Measurements from ENCODE around the gene FMN1. TPM values are rescaled to one million over a fixed set of nuclear protein-coding genes. Genes with fewer than 3 reads are reported as not detected.

The FMN1 gene
- total RNA-seq, 1 donor from 2014 or later = 4.0 TPM

DNA sequence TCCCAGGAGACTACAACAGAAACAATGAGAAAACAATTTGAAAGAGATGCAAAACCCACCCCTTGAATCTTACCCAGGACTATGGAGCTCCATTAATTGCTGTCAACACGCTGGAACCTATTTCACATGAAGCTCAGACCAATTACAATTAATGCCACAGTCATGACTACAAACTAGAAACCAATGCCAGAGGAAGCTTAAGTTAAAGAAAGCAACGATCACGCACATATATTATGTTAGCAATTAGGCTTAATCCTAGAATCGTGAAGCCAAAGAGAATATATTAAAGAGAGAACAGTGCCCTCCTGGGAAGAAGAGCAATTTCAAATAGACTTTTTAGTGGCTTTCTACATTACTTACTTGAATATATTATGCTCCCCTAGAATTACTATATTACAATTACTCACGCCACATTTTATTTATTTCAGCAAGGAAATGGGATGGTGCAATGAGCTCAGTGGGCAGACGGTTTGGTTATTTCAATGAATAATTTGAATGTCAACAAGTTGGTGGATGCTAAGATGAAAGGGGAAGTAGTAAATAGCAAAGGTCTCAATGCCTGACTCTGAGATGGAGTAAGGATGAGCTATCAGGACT, 351.2 kb downstream of the FMN1 start:
- Mint-ChIP-seq H3K4me3 (ENCODE audit: unreplicated experiment) (no peak overlapping the region), H3K9me3 (ENCODE audit: low read depth) (peaks cover 2% of the 10 kb centered on the region), H3K27me3 (ENCODE audit: low read depth) (no peaks in the 10 kb centered on the region), H3K36me3 (ENCODE audit: low read depth) (no peaks in the 10 kb centered on the region), H3K27ac (ENCODE audit: unreplicated experiment) (no peak overlapping the region), H3K4me1 (ENCODE audit: low read depth) (peaks cover 32% of the 10 kb centered on the region)
- TF ChIP-seq, protein P1, sequence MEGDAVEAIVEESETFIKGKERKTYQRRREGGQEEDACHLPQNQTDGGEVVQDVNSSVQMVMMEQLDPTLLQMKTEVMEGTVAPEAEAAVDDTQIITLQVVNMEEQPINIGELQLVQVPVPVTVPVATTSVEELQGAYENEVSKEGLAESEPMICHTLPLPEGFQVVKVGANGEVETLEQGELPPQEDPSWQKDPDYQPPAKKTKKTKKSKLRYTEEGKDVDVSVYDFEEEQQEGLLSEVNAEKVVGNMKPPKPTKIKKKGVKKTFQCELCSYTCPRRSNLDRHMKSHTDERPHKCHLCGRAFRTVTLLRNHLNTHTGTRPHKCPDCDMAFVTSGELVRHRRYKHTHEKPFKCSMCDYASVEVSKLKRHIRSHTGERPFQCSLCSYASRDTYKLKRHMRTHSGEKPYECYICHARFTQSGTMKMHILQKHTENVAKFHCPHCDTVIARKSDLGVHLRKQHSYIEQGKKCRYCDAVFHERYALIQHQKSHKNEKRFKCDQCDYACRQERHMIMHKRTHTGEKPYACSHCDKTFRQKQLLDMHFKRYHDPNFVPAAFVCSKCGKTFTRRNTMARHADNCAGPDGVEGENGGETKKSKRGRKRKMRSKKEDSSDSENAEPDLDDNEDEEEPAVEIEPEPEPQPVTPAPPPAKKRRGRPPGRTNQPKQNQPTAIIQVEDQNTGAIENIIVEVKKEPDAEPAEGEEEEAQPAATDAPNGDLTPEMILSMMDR (IDR thresholded peaks at IDR 0.05) = no peak
- DNase-seq (ENCODE audit: low spot score) = no peak

DNA sequence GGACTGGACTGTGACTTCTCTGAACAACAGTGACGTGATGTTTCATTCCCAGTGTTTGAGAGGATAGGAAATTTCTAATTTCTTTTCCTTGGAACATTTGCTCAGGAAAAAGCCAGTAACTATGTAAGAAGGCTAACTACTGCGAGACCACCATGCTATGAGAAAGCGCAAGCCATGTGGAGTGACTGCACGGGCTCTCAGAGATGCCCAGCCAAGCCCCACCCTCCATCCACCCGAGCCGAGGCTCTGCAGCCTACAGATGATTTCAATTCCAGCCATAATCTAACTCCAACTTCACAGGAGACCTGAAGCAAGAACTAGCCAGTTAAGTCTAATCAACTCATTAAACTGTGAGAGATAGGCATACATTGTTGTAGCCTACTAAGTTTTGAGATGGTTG, 352.4 kb downstream of the FMN1 start:
- TF ChIP-seq, protein P1 (IDR thresholded peaks at IDR 0.05) = no peak
- Mint-ChIP-seq H3K27me3 (ENCODE audit: low read depth) (no peaks in the 10 kb centered on the region), H3K9me3 (ENCODE audit: low read depth) (no peaks in the 10 kb centered on the region), H3K27ac (ENCODE audit: unreplicated experiment) (no peak overlapping the region), H3K4me3 (ENCODE audit: unreplicated experiment) (no peak overlapping the region), H3K4me1 (ENCODE audit: low read depth) (peaks cover 37% of the 10 kb centered on the region), H3K36me3 (ENCODE audit: low read depth) (no peaks in the 10 kb centered on the region)
- DNase-seq (ENCODE audit: low spot score) = no peak

DNA sequence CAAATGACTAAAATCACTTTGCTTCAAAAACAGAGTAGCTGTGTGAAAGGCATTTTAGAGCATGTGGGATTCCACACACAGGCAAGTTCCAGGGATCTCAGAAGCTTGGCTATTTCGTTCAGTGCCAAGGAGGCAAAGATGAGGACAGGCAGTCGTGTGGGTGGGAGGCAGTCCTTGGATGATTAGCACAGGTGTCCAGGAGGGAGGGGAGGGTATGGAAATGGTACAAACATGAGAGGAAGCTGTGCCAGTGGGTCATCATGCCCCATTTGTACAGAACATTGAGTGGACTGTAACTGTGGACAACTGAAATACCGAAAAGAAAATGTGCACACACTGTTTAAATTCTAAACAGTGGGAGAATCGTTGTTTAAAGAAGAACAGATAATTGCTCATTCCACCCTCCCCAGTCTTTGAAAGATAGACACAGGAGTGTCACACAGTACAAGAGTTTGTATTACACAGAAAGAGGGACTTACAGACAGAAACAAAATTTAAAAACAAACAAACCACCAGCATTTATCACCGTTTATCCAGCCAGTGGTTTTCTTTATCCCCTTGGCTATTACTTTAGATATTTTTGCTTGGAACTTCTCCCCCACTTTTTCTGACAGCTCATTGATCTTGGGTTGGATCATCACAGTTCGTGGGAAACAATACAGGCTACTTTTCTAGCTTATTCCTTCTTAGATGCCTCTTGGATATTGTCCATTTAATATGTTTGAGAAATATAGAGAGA, 353.8 kb downstream of the FMN1 start:
- Mint-ChIP-seq H3K4me1 (ENCODE audit: low read depth) (peaks cover 37% of the 10 kb centered on the region), H3K4me3 (ENCODE audit: unreplicated experiment) (no peak overlapping the region), H3K27ac (ENCODE audit: unreplicated experiment) (peak overlapping the region; percentile 78), H3K36me3 (ENCODE audit: low read depth) (no peaks in the 10 kb centered on the region), H3K27me3 (ENCODE audit: low read depth) (no peaks in the 10 kb centered on the region), H3K9me3 (ENCODE audit: low read depth) (no peaks in the 10 kb centered on the region)
- TF ChIP-seq, protein P1 (IDR thresholded peaks at IDR 0.05) = no peak
- no peak for DNase-seq (ENCODE audit: low spot score)

DNA sequence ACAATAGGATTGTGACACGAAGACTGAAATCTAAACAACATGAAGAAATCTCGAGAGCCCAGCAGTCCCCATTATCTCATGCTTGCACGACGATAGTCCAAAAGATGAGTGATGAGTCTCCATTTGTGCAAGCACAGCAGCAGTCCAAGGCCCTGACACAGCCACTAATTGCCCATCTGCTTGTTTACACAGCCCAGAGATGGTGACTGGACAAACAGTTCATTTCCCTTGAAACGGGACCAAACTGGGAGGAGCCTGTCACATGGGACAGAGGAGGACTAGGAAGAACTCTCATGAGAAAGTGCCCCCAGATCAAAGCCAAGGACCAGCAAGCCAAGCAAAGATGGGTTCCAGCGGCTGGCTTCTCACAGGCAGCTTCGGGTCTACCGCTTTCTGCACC, 355.7 kb downstream of the FMN1 start:
- H3K4me1 Mint-ChIP-seq (ENCODE audit: low read depth) = peaks cover 43% of the 10 kb centered on the region
- no peak overlapping the region for H3K4me3 Mint-ChIP-seq (ENCODE audit: unreplicated experiment)
- DNase-seq (ENCODE audit: low spot score) = no peak
- peak overlapping the region; percentile 55 for H3K27ac Mint-ChIP-seq (ENCODE audit: unreplicated experiment)
- no peaks in the 10 kb centered on the region for H3K9me3 Mint-ChIP-seq (ENCODE audit: low read depth)
- no peaks in the 10 kb centered on the region for H3K36me3 Mint-ChIP-seq (ENCODE audit: low read depth)
- no peaks in the 10 kb centered on the region for H3K27me3 Mint-ChIP-seq (ENCODE audit: low read depth)
- TF ChIP-seq, protein P1 (IDR thresholded peaks at IDR 0.05) = no peak

DNA sequence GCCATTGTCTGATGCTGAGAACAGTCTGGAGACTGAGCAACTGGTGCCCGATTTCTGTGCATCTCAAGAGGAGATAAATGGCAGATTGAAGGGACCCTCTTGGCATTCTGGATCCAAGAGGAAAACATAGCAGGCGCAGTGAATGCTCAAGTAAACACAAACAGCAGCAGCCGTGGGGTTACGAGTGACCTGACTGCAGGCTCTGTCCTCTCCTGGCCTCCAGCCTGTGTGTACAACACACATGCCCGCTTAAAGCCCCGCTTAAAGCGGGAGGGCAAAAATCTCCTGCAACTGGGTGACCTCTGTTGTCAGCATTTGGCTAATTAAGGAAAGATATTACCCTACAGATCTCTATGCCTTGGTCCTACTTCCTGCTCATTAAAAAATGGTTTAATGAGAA, 356.2 kb downstream of the FMN1 start:
- H3K27me3 Mint-ChIP-seq (ENCODE audit: low read depth) = no peaks in the 10 kb centered on the region
- DNase-seq (ENCODE audit: low spot score) = no peak
- no peaks in the 10 kb centered on the region for H3K36me3 Mint-ChIP-seq (ENCODE audit: low read depth)
- H3K4me3 Mint-ChIP-seq (ENCODE audit: unreplicated experiment) = no peak overlapping the region
- no peak overlapping the region for H3K27ac Mint-ChIP-seq (ENCODE audit: unreplicated experiment)
- H3K9me3 Mint-ChIP-seq (ENCODE audit: low read depth) = no peaks in the 10 kb centered on the region
- TF ChIP-seq, protein P1 (IDR thresholded peaks at IDR 0.05) = no peak
- peaks cover 48% of the 10 kb centered on the region for H3K4me1 Mint-ChIP-seq (ENCODE audit: low read depth)

Measured in chondrocyte (in vitro differentiated cells).